GM21367 (cell line): ENCODE measurements around the gene LOXHD1.

Experiments
- ATAC-seq: cut with Tn5 transposase; IDR thresholded peaks from one replicate; pipeline ENCODE4 v1.9.1; 2021; ENCODE audit not compliant: unreplicated experiment

The LOXHD1 gene

DNA sequence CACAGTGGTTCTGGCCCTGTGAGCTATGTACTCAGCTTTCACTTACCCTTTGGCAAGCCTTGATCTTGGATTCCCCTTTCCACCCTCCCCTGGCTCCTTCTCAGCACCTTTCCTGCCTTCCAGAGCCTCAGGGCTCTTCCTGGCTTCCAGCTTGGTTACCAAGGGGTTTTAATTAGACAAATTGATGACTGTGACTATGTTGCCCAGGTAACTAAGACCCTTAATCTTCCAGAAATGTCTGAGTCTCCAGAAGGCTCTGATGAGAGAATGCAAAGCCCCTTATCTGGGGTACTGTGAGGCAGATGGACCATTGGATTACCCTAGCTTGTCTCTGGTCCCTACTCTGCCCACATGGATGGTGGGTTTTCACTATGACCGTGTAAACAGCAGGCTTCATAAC is 174.2 kb downstream of the LOXHD1 start:
- no peak for ATAC-seq

DNA sequence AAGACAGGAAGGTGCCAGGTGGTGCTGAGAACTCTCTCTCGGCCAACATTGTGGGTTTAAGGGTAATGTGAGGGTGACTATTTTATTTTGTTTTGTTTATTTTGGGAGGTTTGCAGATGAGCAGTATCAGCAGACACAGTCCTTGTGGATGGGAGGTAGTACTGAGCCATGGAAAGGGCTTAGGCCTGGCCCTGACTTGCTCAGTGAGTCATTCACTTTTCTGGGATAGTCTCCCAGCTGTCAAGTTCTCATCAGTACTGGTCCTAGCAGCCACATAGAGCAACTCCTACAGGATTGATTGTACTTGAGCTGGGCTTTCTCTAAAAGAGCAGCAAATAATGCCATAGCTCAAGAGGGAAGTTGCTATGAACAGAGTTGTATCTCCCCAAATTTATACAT is 175.2 kb downstream of the LOXHD1 start:
- ATAC-seq, result no peak

DNA sequence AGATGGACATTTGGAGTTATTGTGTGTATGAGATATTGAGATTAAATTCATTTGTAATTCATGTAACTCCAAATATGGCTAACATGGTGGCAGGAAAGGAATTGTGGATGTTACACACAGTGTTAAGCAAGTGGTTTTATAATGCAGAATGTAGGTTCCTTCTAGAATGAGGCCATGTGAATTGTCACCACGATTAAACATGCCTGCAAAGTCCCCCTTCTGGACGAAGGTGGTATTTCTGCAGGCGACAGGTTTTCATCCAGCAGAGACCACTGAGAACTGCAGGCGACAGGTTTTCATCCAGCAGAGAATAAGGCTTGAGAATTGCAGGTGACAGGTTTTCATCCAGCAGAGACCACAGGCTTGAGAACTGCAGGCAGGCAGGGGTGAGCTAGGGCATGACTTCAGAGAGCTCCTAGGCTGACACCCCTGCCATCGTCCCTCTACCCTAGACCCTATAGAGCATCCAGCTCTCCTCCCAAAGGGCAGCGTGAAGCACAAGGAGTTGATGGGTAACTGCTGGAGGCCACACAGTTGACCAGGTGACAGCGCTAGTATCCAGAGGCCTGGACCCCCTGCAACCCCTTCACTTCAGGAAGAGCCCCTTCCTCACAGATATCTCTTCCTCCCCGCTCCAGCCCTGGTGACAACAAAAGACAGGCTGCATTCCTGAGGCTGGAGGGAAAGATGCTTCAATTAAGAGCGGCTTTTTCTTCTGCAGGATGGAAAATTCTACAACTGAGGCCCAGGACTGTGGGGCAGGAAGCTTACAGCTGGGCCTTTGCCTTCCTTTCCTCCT is 175.8 kb downstream of the LOXHD1 start:
- no peak for ATAC-seq

DNA sequence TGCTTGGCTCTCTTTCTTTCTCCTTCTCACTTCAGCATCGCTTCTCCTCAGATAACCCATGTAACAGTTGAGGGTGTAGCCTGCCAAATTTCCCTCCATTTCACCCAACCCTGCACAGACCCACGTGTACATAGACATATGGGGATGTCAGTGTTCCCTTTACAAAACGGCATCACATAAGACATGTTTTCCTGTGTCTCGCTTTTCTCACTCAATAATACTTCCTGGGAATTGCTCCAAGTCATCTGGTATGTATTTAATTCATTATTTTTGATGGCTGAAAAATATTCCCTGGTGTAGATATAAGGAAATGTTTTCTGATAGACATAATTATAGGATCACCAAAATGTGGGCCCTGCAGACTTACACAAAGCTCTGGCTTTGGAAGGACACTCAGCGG is 176.8 kb downstream of the LOXHD1 start:
- ATAC-seq, result no peak

DNA sequence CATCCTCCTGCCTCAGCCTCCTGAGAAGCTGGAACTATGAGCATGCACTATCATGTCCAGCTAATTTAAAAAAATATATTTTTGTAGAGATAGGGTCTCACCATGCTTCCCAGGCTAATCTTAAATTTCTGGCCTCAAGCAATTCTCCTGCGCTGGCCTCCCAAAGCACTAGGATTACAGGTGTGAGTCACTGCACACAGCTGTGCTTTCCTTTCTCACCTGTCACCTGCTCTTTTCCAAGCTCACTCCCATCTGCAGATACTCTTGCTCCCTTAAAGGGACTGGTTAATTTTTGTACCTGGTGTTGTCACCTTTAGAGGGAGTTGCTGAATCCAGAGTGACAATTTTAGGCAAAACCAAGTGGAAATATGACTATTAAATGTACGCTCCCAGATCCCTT is 178.2 kb downstream of the LOXHD1 start:
- no peak for ATAC-seq

- ATAC-seq, result no peak
Measured at GRCh38 chr18:46477425-46478011, 179.5 kb downstream of the LOXHD1 start.

DNA sequence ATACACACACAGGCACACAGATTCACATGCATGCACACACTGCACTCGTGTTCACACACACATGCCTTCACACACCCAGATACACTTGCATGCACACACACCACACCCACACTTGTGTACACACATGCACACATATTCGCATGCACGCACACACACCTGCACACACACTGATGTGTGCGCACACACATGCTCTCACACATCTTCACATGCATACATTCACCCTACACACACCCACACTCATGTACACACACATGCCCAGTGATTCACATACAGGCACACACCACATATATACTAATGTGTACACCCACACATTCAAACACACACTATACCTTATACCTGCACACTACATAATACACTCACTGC is 181.6 kb downstream of the LOXHD1 start:
- ATAC-seq, result no peak

DNA sequence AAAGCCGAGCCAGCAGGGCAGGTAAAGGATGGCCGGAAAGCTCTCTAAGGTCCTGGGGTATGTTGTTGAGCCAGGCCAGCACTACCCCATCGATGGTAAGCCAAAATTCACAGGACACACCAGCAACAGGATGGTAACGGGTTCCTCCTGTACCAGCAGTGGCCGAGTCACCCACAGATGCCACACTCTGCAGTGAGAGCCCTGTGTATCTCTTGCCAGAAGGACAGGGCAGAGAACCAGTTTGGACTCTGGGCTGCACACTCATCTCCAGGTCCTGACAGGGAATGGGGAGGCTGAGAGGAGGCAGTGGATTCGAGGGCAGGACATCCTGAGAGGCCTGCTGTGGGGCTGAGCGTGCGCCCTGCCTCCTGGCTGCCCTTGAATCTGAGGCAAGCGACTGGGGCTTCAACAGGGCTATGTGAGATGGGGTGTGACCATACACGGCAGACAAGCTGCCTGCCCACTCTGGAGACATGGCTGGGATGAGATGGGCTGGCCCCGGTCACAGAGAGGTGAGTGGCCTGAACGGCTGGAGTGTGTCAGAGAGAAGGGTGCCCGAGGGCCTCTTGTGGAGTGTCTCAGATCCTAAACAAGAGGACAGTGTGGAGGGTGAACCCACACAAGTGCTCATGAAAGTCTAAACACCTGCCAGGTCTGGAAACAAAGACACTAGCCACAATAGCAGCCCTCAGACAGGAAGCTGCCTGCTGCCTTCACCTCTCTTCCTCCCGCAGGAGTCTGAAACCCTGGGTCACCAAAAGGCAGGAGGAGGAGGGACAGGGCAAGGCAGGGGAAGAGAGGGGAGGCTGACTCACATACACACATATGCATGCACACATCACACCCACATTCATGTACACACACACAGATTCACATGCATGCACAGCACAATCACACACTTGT is 182.3 kb downstream of the LOXHD1 start:
- no peak for ATAC-seq

DNA sequence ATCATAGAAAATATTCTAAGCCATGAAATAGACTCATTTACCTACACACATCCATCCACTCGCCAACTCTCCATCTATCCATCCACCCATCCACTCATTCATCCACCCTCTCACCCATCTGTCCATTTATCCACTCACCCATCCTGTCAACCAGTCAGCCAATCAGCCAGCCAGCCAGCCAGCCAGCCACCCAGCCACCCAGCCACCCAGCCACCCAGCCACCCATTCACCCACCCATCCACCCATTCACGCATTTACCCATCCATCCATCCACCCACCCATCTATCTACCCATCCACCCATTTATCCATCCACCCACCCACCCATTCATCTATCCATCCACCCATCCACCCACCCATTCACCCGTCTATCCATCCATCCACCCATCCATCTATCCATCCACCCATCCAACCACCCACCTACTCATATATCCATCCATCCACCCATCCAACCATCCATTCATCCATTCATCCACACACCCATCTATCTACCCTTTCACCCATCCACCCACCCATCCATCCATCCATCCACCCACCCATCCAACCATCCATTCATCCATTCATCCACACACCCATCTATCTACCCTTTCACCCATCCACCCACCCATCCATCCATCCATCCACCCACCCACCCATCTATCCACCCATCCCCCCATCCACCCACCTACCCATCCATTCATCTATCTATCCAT is 185.1 kb downstream of the LOXHD1 start:
- ATAC-seq, result no peak

DNA sequence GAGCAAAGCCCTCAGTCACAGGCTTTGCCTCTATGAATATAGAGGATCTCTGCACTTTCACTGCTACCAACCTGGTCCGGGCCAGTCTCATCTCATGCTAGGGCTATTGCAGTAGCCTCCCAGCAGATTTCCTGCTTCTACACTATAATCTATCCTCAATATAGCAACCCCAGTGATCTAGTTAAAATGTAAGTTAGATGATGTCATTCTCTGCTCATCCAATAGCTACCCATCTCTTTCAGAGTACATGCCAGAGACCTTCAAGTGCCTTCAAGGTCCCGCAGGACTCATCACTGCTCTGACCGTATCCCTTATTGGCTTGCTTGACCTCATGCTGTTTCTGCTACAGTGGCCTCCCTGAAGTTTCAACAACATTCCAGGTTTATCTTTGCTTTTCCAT is 186.3 kb downstream of the LOXHD1 start:
- no peak for ATAC-seq

GRCh38 chr18:46469186-46469915 is 187.7 kb downstream of the LOXHD1 start:
- no peak for ATAC-seq

DNA sequence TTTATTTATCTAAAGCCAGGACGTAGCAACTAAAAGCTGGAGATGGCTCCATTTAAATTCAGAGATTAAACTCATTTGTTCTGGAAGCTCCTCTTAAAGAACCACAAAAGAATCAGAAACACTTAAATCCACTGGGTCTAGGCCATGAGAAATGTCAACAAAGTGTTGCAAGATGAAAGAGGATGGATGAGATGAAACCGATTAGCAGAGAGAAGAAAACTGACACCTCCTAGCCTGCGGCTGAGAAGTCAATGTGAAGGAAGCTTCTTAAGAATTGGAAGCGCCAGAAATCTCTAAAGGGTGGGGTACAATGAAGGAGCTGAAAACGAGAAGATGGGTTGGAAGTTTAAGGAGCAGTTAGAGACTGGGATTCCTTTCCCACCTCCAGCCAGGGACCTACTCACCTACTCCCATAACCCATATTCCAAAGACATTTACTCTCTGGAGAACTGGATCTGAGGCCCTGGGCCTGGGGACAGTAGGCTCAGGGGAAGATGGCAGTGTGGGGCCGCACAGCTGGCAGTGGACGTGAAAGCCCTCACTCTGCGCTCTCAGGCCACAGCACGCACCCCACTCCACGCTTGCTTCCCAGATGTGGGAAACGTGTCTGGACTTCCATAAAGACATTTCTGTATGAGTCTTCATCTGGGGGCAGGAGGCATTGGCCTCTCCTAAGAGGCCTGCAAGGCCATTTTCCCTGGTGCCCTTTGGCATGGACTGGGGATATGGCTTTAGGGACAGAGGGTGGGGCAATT is 188.4 kb downstream of the LOXHD1 start:
- ATAC-seq, result no peak

GRCh38 chr18:46466234-46467160 is 190.5 kb downstream of the LOXHD1 start:
- ATAC-seq, result no peak

- no peak for ATAC-seq
Measured at GRCh38 chr18:46464926-46465655, 191.9 kb downstream of the LOXHD1 start.

DNA sequence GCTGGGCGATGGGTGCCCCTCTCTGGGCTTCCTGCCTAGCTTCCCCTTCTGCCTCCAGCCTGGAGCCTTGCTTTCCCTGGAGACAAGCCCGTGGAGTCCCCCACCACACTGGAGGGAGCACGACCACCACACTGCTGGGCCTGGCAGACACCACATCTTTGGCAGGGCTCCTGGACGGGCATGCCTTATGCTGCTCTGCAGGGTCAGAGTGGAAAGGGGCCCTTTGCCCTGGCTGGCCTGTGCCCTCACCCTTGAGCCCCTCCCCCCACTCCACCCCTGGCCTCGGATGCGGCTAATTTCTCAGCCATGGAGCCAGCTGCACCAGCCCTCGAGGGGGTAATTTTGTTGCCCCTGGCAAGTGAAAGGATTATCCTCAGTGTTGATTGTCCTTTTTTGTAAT is 194.5 kb downstream of the LOXHD1 start:
- no peak for ATAC-seq

- no peak for ATAC-seq
Measured at GRCh38 chr18:46461993-46462392, 195.0 kb downstream of the LOXHD1 start.

DNA sequence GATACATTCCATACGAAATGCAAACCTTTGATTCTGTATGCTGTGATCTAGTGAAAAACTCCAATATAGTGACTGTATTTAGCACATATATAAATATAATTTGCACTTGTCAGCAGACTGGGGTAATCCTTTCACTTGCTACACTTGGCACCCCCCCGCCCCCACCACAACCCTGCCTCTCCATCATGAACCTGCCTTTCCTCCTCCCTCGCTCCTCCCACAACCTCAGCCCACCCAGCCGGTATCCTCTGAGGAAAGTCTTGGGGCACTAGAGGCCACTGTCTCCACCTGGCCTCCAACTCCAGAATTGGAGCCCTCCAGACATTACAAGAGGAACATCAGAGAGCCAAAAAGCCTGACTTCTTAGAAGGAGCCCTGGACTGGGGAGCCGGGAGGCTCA is 196.3 kb downstream of the LOXHD1 start:
- no peak for ATAC-seq

GRCh38 chr18:46459789-46460455 is 197.1 kb downstream of the LOXHD1 start:
- ATAC-seq, result no peak
